Kasumi-1 (cell line): Measurements from ENCODE around the gene CERS3.
"Not testable (repeated sequence)": the region's sequence is repeated elsewhere in the genome, so short reads cannot be mapped to it uniquely, and the experiment has no call there.

Experiments
- DNase-seq, 2 experiments: peaks; one replicate each; lab custom pipeline; 2025; lab: John Stamatoyannopoulos, UW

CERS3 gene

DNA sequence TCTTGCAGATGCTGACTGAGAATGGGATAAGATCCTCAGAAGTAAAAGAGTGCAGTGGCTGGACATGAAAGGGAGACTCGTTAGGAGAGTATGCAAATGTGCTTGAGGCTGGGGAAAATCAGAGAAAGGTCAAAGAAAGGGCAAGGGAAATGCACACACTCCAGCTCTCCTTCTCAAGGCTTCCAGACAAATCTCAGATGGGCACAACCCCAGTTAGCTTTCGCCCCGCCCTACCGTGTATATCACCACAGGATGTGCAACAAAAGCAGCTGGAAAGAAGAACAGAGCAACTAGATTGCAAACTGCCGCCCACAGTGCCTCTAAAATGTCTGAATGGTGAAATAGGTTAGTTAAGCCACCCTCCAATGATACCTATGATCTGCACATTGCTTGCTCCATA is 63.9 kb downstream of the CERS3 start:
- no peak for DNase-seq

DNA sequence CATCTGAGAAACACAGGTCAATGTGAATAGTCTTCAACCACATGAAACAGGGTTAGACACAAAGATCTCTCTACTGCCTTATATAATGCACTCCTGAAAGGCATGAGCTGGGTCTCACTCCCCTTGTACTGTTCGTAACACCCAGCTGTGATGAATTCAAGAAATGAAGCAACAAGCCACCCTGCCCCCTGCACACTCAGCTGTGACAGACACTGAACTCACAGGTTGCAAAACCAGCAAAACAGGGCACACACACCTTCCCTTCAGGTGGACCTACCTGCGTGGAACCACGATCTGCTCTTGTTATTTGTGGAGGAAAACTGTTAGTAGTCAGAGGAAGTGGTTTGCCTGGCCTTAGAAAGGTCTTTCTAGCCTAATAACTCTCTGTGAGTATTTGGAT is 64.5 kb downstream of the CERS3 start:
- DNase-seq = no peak

DNA sequence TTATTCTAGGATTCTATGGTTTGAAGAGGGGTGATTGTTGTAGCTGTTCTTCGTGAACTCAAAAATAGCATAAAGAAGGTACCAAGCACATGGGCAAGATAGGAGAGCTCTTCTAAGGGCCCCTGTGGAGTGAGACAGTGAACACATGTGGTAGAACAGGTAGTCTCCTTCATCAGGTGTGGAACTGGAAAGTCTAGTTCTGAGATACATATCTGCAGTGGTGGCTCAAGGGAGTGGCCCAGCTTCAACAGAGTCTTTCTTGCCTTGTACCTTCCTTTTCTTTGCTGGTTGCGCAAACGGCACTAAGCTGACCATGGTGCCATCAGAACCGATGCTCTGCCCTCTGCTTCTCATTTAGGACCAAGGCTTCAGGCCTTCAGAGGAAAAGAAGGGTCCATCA is 65.2 kb downstream of the CERS3 start:
- no peak for DNase-seq

DNA sequence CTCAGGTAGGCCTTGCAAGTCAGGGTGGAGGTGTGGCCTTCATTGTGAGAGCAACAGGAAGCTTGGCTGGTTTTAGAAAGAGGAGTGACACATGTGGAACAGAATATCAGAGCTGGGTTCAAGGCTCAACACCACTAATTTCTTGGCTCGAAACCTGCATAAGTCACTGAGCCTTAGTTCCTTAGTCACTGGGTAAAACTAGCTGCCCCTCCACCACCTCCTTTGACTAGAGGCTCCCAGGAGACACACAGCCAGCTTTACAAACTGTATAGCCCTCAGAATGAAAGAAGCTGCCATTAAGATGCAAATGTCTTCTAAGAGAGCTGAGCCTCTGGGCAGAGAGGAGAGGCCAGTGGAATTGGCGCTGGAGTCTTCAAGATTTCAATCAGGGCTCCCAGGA is 67.7 kb downstream of the CERS3 start:
- no peak for DNase-seq

DNA sequence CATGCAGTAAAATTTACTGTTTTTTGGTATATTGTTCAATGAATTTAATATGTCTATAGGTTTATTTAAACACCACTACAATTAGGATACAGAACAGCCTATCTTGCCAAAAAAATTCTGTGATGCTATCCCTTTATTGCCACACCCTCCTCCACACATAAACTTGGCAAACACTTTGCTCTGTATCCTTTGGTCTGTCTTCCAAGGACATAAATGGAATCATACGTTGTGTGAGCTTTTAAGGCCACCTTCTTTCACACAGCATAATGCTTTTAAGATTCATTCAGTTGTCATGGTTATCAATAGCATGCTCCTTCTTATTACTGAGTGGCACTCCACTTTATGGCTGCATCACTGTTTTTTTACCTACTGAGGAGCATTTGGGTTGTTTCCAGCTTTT is 71.5 kb downstream of the CERS3 start:
- DNase-seq = no peak

DNA sequence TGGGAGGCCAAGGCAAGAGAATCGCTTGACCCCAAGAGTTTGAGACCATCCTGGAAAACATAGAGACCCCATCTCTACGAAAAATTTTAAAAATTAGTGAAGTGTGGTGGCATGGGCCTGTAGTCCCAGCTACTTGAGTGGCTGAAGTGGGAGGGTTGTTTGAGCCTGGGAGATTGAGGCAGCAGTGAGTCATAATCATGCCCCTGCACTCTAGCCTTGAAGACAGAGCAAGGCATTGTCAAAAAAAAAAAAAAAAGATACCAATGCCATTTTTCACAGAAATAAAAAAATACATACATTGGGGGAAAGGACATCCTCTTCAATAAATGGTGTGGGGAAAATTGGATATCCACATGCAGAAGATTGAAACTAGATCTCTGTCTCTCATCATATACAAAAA is 74.6 kb downstream of the CERS3 start:
- no peak for DNase-seq

DNA sequence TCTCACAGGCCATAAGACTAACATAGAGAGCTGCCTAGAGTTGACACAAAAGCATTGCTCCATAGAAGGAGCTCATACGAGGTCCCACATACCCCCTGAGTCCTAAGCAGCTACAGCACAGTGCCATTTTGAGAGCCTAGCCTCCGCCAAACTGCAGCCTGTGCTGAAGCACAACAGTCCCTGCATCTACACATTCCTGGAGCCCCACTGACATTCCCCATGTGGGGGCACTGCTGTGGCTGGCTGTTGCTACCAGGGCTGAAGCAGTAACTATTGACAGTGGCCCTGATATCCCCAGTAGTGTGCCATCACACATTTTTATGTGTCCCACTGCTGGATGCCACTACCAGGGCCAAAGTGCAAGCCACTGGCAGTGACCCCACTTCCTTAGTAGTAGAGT is 80.3 kb downstream of the CERS3 start:
- no peak for DNase-seq

DNA sequence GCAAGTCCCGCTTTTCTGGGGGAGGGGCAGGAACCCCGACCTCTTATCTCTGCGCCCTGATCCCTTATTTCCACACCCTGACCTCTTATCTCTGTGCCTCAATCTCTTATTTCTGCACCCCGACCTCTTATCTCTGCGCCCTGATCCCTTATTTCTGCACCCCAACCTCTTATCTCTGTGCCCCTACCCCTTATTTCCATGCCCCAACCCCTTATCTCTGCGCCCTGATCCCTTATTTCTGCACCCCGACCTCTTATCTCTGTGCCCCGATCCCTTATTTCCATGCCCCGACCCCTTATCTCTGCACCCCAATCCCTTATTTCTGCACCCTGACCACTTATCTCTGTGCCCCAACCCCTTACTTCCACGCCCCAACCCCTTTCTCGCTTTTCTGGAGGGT is 87.7 kb downstream of the CERS3 start:
- DNase-seq = not testable (repeated sequence)

DNA sequence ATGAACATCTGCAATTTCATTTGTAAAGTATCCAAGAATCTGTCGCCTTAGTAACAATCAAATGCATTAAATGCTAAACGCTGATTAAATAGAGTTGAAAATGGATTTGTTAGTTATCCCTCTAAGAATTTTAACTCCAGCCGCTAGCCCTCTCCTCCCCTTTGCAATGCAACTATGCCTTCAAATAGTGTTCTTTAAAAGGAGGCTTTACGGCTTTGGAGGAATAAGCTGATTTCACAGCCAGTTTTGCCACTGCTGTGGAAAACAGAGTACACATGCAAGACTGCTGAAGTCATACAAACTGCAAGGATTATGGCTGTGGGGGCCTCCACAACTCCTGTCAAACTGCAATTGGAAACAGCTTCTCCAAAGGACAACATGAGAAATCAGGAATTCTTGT is 89.2 kb downstream of the CERS3 start:
- no peak for DNase-seq

DNA sequence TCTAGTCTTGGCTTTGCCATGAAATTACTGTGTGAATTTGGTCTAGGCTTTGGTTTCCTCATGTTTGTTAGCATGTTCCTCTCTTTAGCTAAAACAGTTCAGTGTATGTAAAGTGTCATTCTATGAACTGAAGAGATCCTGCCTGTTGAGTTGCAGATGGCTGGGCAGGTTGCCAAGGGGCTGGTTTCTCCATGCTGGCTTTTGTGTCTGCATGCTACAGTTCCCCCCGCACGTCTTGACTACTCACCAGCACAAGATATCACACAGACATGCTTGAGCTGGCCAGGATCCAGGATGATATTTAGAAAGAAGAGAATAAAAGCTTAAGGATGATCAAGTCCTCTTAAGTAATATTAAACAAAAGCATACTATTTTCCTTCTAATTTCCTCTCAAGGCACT is 90.2 kb downstream of the CERS3 start:
- DNase-seq = peak; percentile 88 to 91

DNA sequence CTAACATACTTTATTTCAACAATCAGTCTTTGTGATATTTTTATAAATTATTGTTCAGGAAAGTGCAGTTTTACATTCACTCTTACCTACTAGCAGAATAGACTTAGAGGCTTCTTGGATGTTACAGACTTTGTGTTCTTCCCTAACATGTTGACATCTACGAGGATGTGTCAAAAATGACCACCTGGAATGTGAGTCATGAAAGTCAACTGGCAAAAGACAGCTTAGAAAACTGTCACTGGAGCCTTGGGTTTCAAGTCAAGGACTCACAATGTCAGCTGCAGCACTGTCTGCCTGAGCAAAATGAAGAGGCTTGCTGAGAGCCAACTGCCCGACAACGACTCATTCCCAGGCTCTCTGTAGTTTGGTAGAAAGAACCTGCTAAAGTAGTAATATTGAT is 91.5 kb downstream of the CERS3 start:
- no peak for DNase-seq

DNA sequence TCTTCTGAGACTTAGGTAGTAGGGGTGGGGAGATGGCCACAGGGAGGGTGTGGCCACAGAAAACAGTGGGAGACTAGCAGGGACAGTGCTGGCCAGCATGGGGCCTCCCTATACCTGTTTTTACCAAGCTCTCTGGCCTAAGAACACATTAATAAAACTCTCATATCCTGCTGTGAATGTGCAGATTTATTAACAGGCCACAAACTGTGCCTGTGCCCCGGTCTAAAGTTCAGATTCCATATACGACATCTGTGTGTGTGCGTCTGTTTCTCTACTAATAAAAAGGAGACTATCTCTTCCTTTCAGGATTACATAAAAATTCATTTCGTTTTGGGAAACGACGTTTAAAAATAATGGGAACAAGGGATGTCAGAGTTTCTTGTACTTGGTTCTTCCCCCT is 94.2 kb downstream of the CERS3 start:
- DNase-seq = no peak

DNA sequence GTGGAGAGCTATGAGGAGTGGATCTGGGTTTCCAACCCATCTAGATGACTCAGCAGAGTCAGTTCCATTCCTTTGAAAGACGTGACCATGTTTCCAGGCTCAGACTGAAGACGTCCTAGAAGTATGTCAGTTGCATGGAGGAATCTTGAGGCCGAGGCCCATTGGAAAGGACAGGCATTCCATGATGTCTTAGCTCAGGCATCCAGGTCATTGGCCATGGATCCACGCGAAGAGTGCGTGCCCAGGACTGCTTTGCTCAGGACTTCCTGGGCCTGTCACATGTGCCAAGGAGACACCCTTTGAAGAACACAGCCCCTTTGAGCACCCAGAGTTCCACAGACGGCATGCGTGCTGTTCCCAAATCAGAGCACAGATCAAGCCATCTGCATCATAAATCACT is 94.7 kb downstream of the CERS3 start:
- DNase-seq = no peak

DNA sequence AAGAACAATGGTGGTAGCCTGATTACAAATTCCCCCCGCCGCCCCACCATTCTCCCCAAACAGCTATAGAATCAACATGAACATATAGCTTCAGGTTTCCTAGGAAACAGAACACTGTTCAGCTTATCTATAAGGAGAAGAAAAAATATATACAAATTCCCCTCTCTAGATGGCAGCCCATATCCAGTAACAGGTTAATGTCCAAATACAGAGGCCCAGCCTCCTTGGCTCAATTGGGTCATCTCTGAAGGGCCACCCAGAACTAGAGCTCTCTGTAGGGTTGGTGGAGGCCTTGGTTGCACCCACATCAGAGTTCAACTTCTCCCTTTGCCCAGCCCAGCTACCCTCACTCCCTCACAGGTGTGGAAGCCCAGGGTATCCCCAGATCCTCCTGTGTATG is 95.4 kb downstream of the CERS3 start:
- no peak for DNase-seq

DNA sequence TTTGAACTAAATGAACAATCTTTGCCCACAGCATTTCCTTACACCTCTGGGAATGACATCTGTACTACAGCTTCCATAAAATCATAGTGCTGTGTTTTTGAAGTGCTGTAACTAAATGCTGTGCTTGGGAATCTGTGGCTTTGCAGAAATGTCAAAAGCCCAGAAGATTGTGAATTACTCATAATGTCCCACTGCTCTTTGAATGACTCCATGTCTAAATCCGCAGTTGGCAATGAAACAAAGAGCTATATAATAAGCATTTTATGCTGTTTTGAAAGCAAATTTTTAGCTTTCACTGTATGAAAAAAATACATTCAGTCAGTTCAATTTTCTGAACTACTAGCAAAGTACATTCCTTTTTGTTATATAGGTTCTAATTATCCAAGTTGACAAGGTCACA is 98.3 kb downstream of the CERS3 start:
- no peak for DNase-seq

DNA sequence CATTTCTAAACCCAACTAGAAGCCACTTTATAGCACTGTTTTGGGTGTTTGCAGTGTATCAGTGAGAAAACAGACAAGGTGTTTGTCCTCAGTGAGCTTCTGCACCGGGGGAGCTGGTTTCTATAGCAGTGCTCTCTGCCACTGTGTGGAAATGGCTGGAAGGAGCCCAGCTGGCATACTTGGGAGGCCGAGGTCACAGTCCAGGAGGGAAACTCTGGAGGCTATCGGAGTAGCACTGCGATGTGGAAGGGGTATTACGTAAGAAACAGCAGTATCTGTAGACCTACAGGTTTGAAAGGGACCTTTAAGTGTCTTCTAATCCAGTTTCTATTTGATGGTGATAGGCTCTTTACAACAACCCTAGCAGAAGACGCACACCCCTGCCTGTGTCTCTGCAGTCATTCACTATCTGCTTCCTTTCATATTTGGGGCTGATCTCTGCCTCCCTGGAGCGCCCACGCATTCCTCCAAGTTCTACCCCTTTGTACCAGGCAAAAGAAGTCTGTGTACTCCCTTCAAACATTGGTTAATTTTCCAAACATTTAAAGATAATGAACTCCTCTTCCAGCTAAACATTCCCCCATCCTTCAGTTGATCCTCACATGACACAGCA is 99.5 kb downstream of the CERS3 start:
- DNase-seq = no peak

DNA sequence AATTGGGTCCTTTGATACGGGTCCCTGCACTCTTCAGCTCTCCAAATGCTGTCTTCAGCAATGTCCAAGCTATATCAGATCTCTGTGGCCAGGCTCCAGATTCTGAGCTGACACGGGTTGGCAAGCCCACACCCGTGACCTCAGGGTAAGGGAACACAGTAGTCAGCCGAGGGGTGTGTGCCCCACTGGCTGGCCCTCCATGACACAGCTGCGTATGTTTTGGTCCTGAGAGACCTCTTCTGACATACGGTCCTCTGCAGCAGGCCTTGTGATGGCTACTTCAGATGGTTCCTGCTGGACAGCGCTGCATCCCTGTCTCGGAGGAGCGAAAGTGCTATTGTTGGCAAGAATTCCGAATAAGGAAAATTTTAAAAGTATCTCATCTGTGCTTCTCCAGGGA is 101.8 kb downstream of the CERS3 start:
- DNase-seq = no peak

DNA sequence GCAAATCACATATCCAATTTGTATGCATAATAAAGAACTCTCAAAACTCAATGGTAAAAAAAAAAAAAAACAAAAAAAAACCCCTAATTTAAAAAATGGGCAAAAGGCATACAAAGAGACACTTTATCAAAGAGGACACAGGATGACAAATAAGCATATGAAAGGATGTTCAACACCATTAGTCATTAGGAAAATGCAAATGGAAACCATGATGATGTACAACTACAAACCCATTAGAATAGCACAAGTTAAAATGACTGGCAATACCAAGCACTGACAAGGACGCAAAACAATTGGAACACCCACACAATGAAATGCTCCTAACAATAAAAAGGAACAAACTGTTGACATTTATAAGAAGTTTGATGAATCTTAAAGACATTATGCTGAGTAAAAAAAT is 123.6 kb downstream of the CERS3 start:
- no peak for DNase-seq

DNA sequence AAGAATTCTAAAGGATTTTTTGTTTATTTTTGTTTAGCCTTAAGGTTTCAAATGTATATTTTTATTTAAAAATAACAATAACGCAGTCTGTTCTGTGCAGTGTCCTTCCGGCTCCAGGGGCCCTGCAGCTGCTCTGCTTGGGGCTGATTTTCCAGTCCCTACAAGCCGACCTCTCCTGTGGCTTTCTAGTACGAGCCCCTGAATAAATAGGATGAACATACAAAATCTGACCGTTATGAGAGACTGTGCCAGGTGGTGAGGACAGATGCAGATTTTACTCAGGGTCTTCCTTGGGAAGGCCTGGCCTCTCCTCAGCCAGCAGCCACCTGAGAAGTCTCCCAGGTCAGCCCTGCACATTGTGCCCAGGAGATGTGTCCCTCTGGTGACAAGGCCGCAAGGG is 127.8 kb downstream of the CERS3 start:
- DNase-seq = no peak

DNA sequence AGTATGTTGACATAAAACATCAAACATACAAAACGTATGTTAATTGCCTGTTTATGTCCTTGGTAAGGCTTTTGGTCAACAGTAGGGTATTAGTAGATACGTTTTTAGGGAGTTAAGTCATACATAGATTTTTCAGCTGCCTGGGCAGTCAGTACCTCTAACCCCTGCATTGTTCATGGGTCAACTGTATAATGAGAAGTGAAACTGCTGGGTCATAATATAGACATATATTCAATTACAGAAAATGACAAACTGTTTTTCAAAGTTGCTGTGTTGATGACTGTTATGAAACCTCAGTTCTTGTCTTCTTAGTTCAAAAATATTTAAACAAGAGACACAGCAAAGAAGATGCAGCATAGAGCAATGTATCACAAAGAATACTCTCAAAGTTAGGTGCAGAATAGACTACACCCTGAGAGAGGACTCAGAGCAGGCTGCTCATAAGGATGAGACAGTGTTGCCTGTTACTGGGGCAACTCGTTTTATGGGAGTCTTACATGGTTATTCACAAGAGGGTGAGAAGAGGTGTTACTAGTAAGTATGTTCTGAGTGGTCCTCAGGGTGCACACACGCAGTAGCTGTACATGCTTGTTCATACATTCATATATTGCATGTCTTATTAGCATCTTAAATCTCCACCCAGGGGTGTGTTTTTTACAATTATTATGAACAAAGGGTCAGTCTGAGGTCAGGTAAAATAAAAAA is 133.9 kb downstream of the CERS3 start:
- no peak for DNase-seq

DNA sequence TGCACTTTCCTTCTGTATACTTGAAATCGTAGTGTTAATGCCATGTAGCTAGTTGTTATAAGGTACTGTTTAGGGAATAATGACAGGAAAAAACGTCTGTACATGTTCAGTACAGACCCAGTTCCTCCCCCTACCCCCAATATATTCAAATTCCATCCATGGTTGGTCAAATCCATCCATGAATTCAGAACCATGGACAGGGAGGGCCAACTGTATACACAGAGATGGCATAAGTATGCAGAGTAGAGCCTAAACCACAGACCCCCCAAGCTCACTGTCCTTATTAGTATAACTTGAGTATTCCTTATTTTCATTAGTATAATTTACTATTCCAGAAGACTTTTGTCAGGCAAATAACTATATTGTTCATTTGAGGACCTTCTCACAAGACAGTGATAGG is 135.7 kb downstream of the CERS3 start:
- DNase-seq = no peak

DNA sequence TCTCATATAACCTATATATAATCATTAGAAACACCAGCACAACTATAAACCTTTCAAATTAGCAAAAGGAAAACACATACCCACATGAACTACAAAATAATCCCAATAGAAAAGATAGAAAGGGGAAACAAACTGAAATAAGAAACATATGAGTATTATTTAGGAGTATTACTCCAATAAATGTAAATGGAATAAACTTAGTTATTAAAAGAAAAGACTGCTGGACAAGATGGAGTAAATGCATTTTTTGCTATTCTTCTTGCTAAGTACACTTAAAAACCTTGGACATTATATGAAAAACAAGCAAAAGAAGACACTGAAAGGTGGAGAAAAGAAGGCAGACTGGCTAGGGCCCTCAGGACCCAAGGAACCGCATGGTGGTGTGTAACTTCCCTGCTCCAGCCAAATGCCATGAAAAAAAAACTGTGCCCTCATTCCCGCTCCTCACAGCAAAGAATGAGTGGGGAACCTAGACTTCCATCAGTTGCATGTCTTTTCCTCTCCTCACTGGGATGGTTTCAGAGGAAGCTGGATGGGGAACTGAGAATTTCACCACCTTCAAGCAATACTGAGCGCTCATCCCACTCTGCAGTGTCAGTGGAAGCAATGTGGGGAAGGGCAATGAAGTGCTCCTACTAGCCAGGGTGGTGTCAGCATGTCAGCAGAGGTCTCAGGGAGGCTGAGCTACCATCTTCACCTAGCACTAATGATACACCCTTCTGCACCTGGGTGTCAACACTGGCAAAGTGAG is 143.3 kb downstream of the CERS3 start:
- DNase-seq = no peak

DNA sequence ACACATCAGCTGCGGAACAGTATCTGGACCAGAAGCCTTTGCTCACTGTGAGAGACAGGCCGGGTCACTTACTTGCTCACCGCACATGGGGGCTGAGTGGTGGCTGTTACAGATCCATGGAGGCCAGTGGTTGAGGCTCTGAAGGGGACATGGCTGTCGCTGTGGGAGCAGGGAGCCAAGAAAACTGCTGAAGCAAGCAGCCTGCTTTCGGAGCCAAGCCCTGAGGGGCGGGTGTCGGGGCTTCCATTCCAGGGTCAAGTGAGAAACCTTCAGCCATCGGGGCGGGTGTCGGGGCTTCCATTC is 144.7 kb downstream of the CERS3 start:
- no peak for DNase-seq
